HG03097 (cell line): ENCODE measurements around the gene OR56B1.

Experiments used
- ATAC-seq: cut with Tn5 transposase; IDR thresholded peaks from one replicate; pipeline ENCODE4 v1.9.1; 2021; ENCODE audit not compliant: unreplicated experiment, low FRiP score

The OR56B1 gene

DNA sequence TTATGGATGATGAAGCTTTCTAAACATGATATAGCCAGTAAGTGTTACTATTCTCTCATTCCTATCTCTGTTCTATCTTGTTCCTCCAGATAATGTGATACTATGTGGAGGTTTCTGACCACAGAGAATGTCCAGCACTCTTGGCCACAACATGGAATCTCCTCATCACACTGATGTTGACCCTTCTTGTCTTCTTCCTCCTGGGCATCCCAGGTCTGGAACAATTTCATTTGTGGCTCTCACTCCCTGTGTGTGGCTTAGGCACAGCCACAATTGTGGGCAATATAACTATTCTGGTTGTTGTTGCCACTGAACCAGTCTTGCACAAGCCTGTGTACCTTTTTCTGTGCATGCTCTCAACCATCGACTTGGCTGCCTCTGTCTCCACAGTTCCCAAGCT is 9.9 kb upstream of the OR56B1 start:
- no peak for ATAC-seq

DNA sequence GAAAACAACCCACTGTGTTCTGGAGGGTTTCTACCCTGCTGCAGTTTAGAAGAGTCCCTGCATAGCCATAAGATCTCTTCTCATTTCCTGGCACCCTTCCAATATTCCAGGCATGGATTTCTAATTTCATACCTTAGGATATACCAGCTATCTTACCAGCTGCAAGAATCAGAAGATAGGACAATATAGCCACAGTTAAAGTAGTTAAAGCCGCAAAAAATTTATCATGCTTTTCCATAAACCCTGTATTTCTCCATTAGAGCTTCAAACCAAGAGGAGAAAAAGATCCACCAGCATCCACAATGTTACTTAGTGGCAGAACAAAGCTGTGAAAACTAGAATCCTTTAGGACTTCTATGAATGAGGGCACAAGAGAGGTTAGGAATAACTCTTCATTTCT is 8.6 kb upstream of the OR56B1 start:
- no peak for ATAC-seq

DNA sequence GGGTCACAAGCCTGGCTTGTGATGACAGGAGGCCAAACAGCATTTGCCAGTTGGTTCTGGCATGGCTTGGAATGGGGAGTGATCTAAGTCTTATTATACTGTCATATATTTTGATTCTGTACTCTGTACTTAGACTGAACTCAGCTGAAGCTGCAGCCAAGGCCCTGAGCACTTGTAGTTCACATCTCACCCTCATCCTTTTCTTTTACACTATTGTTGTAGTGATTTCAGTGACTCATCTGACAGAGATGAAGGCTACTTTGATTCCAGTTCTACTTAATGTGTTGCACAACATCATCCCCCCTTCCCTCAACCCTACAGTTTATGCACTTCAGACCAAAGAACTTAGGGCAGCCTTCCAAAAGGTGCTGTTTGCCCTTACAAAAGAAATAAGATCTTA is 843 bp downstream of the OR56B1 start:
- ATAC-seq: no peak

DNA sequence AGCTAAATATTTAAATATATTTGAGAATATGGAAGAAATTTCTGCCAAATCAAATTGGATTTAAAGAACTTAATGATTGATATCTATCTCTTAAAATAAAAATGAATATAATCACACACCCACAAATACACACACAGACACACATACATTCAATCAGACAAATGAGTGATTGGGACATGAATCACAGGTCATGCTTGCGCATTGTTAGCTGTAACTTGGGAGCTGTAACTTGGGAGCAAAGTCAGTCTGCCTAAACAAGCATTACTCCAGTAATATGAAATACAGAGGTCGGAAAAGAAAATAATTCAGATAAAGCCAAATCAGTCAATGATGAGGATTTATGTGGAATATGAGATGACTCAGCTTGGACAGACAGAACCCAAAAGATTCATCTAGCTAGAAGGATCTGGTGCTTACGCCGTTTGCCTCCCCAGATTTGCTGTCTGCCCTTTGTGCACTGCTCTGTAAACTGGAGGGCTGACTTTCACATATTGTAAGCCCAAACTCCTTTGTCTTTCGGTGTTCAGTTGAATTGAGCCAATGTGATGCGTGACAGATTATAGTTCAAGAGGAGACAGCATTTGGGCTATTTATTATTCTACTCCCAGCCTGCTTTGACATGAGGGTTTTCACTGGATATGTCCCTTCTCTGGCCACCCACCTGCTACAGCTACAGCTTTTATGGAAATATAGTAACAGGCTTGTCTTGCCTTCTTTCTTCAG is 1.6 kb downstream of the OR56B1 start:
- ATAC-seq: no peak

DNA sequence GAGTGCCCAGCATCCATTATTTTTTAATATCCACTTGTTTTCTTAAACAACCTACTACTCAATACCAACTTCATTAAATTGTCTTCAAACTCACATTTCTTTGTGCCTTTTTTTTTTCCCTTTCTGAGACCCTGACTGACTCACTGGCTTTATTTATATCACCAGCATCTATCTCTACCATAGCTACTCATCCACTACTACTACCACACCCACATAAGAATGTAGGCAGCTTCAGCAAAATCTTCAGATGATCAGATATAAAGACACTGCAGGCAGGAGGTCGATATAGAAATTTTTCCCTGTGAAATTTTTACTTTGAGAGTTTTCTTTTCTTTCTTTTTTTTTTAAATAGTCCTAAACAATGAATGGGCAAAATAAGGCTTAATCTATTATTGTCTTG is 2.2 kb downstream of the OR56B1 start:
- ATAC-seq: no peak

DNA sequence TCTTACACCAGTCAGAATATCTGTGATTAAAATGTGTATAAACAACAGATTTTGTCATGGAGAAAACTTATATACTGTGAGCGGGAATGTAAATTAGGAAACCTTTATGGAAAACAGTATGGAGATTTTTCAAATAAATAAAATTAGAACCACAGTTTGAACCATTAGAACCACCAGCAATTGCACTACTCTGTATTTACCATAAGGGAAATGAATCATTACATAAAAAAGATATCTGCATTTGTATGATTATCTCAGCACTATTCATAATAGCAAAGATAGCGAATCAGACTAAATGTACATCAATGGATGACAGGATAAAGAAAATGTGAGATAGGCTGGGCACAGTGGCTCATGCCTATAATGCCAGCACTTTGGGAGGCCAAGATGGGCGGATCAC is 10.4 kb downstream of the OR56B1 start:
- ATAC-seq: no peak

DNA sequence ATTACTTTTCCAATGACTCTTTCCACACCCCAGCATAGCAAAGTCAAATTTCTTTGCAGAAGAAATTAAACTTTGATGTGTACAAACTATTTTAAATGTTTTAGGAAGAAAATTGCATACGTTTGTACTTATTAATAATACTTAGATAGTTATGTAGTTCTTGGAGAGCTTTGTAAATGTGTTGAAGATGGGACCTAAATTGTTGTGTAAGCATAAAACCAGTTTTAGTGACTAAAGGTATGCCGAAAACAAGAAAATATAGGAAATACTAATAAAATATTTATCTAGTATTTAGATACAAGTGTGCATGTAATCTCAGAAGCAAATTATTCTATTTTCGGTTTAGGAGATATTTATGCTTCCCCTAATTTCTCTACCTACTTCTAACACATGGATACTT is 13.6 kb downstream of the OR56B1 start:
- ATAC-seq: no peak

DNA sequence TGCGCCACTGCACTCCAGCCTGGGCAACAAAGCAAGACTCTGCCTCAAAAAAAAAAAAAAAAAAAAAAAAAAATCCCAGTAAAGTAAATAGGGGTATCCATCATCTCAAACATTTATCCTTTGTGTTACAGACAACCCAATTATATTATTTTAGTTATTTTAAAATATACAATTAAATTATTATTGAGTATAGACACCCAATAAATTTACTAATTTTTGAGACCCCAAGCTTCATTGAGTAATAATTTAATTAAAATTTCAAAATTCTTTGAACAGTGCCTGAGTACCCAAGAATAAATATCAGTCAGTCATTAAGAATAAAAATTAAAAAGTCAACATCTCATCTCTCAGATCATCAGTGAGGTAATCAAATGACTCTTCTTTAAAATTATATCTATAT is 17.7 kb downstream of the OR56B1 start, which contains the start of gene OR52N4:
TSS of gene OR52N4 (plus strand) at position 301 of the 400 bp plus-strand sequence. CDS start 498 bp downstream, outside the sequence.
- ATAC-seq: no peak

DNA sequence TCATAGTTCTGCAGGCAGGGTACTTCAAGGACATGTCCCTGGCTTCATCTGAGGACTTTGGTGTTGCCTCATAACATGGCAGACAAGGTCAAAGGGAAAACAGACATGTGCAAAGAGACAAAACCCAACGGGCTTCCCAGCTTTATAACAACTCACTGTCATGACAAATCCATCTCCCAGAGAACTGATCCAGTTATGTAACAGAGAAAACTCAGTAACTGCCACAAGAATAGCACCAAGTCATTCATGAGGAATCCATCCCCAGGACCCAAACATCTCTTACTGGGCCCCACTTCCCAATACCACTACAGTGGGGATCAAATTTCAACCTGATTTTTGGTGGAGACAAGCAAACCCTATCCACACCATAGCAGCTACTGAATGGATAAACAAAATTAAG is 30.8 kb downstream of the OR56B1 start:
- ATAC-seq: no peak

DNA sequence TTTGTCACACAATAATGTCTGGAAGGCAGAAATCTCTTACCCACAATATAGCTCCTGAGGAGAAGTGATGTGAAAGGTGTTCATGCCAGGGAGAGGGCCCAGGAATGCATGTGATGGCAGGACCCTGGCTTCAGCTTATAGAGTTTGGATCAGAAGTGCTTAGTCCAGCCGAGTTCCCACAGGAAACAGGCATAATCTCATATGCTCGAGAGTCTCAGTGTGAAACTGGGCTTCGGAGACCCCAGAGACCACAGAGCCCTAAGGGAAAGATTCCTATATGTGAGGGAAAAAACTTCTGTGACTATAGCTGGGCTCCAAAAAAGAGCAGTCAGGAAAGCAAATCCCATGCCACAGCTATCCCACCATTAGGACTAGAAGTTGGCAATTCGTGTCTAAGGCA is 47.0 kb downstream of the OR56B1 start, which contains the start of gene OR52N5:
TSS of gene OR52N5 (minus strand) at position 101 of the 400 bp plus-strand sequence. CDS start 4,721 bp downstream, outside the sequence.
- ATAC-seq: no peak
